DOHH2 (cell line): ENCODE results near the gene IFNA14.

Experiments
- H3F3A ChIP-seq: fragments of 200-600 bp; sonication (generic), shearing (Covaris generic); 2 replicates; pipeline ENCODE4 v1.6.0; 2016; ENCODE audit warnings: antibody characterized with exemption, mild to moderate bottlenecking; ENCODE audit not compliant: control insufficient read depth, insufficient read depth
- H3K27ac ChIP-seq: fragments of 200-600 bp; sonication (generic); 2 replicates; pipeline ENCODE4 v1.5.1; 2014; ENCODE audit warnings: low read depth, mild to moderate bottlenecking, low read length, moderate library complexity
- H3K27me3 ChIP-seq: fragments of 200-600 bp; sonication (generic); 2 replicates; pipeline ENCODE4 v1.6.1; 2014; ENCODE audit warnings: mild to moderate bottlenecking, low read length, mixed read lengths; ENCODE audit not compliant: control insufficient read depth
- H3K36me3 ChIP-seq: fragments of 200-600 bp; sonication (generic); 2 replicates; pipeline ENCODE4 v1.6.1; 2014; ENCODE audit warnings: mild to moderate bottlenecking, low read length, moderate library complexity, mixed read lengths; ENCODE audit not compliant: control insufficient read depth
- H3K4me1 ChIP-seq: fragments of 200-600 bp; sonication (generic); 2 replicates; pipeline ENCODE4 v1.6.1; 2014; ENCODE audit warnings: mild to moderate bottlenecking, low read length, mixed read lengths; ENCODE audit not compliant: control insufficient read depth
- H3K4me2 ChIP-seq: fragments of 200-600 bp; sonication (generic); 2 replicates; pipeline ENCODE4 v1.6.0; 2014; ENCODE audit warnings: mild to moderate bottlenecking, low read length, moderate library complexity
- H3K4me3 ChIP-seq: fragments of 200-600 bp; sonication (generic); 2 replicates; pipeline ENCODE4 v1.5.1; 2014; ENCODE audit warnings: mild to moderate bottlenecking, low read length, mixed read lengths
- H3K79me2 ChIP-seq: fragments of 200-600 bp; sonication (generic); 2 replicates; pipeline ENCODE4 v1.6.1; 2014; ENCODE audit warnings: mild to moderate bottlenecking, low read length, mixed read lengths; ENCODE audit not compliant: control insufficient read depth
- H3K9me2 ChIP-seq: fragments of 200-600 bp; sonication (generic); replicated peaks from 2 replicates; pipeline ENCODE4 v1.6.1; 2014; ENCODE audit warnings: mild to moderate bottlenecking, low read length, mixed read lengths; ENCODE audit not compliant: control insufficient read depth
- H3K9me3 ChIP-seq: fragments of 200-600 bp; sonication (generic); 2 replicates; pipeline ENCODE4 v1.6.1; 2014; ENCODE audit warnings: antibody characterized with exemption, low read length, mixed read lengths; ENCODE audit not compliant: control insufficient read depth, insufficient read depth
- H4K20me1 ChIP-seq: fragments of 200-600 bp; sonication (generic); 2 replicates; pipeline ENCODE4 v1.6.0; 2014; ENCODE audit warnings: low read depth, mild to moderate bottlenecking, antibody characterized with exemption, low read length, moderate library complexity; ENCODE audit not compliant: control insufficient read depth, insufficient read depth
- CTCF ChIP-seq: fragments of 200-600 bp; sonication (generic); IDR thresholded peaks from one replicate; pipeline ENCODE4 v1.5.1; 2014; ENCODE audit warnings: antibody characterized with exemption, mild to moderate bottlenecking, low read depth, low read length; ENCODE audit not compliant: poor library complexity, severe bottlenecking
- EZH2phosphoT487 ChIP-seq: fragments of 200-600 bp; sonication (generic); IDR thresholded peaks from 2 replicates; pipeline ENCODE4 v1.6.1; 2017; ENCODE audit warnings: borderline replicate concordance, mild to moderate bottlenecking, antibody characterized with exemption, low read length, moderate library complexity, mixed read lengths

The IFNA14 gene

DNA sequence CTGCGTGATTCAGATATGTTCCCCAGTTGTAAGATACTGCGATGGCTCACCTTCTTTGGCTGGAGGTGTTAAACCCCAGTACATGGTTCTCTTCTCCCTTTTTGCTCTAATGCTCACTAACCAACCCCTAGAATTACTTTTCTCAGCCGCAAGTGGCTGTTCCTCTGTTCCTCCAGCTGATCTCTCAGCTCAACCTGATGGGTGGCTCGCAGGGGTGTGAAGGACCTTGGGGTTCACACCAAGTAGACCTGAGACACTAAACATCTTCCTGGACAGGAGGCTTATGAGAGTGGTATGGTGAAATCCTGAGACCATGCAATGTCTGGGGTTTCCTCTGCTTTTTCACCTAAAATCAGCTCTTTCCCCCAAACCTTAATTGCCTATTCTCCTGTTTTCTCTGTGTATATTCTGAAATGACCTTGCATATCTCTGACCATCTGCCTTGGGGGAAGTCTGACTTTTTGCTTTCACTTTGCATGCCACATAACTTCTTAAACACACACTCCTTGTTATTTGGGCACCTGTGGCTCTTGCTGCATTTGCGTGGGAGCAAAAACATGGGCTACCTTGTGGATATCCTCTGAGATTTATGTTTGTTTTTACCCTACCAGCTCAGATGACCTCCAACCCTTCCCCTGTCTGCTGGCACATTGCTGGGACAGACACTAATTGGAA, 15.9 kb upstream of the IFNA14 start:
- H3K4me2 ChIP-seq = no peak overlapping the region
- H3F3A ChIP-seq = no peaks in the 10 kb centered on the region
- no peaks in the 10 kb centered on the region for H3K36me3 ChIP-seq
- H3K4me1 ChIP-seq = peaks cover 4% of the 10 kb centered on the region
- peaks cover 37% of the 10 kb centered on the region for H3K27me3 ChIP-seq
- TF ChIP-seq EZH2phosphoT487 (no peak), CTCF (no peak)
- no peak overlapping the region for H3K27ac ChIP-seq
- no peaks in the 10 kb centered on the region for H3K79me2 ChIP-seq
- no peaks in the 10 kb centered on the region for H3K9me3 ChIP-seq
- H3K9me2 ChIP-seq = no peaks in the 10 kb centered on the region
- no peaks in the 10 kb centered on the region for H4K20me1 ChIP-seq
- H3K4me3 ChIP-seq = no peak overlapping the region

DNA sequence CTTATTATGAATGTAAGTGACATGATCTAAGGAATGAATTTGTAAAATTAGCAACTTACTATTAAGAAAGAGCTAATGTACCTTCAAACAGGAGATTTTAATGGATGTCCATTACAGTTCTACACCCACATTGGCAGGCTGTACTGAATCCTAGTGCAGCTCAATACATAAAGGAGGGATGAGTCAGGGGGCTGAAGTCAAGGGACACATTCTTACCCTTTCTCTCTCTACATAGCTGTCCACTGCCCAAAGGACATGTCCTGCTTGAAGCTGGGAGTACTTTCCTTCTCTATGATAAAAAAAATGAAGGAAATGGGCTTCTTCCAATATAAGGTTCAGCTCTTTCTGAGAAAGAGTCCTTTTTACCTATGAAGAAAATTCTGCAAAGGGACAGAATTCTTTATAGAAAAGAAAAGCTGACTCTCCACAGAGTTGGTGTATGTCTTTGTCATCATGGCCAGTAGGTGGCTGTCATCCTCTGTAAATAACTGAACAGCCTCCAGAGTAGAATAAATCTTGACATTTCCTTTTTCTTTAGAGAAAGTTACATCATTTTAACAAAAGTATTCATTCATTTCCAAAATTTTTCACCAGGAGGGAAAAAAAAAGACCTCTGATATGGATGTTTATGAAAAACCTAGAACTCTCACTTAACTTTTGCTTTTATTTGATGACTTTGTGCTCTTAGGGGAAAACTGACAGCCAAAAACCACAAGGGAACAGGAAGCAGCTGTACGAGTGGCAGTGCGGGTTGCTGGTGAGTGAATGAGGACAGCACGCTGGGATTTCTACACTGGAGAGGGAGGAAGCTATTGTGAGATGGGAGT, 13.1 kb upstream of the IFNA14 start:
- Histone ChIP-seq H3K79me2 (no peaks in the 10 kb centered on the region), H3K36me3 (no peaks in the 10 kb centered on the region), H3K4me1 (peaks cover 4% of the 10 kb centered on the region), H3K9me2 (no peaks in the 10 kb centered on the region), H3K9me3 (no peaks in the 10 kb centered on the region), H3K27ac (no peak overlapping the region), H3K27me3 (peaks cover 38% of the 10 kb centered on the region), H3K4me2 (no peak overlapping the region), H3K4me3 (no peak overlapping the region), H3F3A (no peaks in the 10 kb centered on the region), H4K20me1 (no peaks in the 10 kb centered on the region)
- no peak for TF ChIP-seq EZH2phosphoT487
- peak; percentile 45 for TF ChIP-seq CTCF

GRCh38 chr9:21251638-21252037, 11.8 kb upstream of the IFNA14 start:
- Histone ChIP-seq H3K27ac (no peak overlapping the region), H3K4me3 (no peak overlapping the region), H3K4me2 (no peak overlapping the region), H4K20me1 (no peaks in the 10 kb centered on the region), H3K36me3 (no peaks in the 10 kb centered on the region), H3K27me3 (peaks cover 26% of the 10 kb centered on the region), H3F3A (no peaks in the 10 kb centered on the region), H3K4me1 (peaks cover 4% of the 10 kb centered on the region), H3K9me3 (no peaks in the 10 kb centered on the region), H3K9me2 (no peaks in the 10 kb centered on the region), H3K79me2 (no peaks in the 10 kb centered on the region)
- TF ChIP-seq CTCF = no peak
- TF ChIP-seq EZH2phosphoT487 = no peak
